Testis (tissue), 2 donors: ENCODE results near the gene EFCAB10.

Experiments
- POLR2A ChIP-seq: fragments of 450-650 bp; IDR thresholded peaks from one replicate; pipeline ENCODE4 v1.6.1; 2017; ENCODE audit warnings: antibody characterized with exemption, mild to moderate bottlenecking, moderate library complexity
- TF ChIP-seq, protein P1 (sequence below), 3 experiments: fragments of 450-650 bp in 2 of 3; fragments of 200-600 bp in 1 of 3; sonication (generic) in 1 of 3; IDR thresholded peaks; one replicate each; pipeline ENCODE4 v1.5.1; 2016 to 2019; ENCODE audit warnings: antibody characterized with exemption in 3 of 3, mild to moderate bottlenecking in 2 of 3, moderate library complexity in 1 of 3

DNA sequence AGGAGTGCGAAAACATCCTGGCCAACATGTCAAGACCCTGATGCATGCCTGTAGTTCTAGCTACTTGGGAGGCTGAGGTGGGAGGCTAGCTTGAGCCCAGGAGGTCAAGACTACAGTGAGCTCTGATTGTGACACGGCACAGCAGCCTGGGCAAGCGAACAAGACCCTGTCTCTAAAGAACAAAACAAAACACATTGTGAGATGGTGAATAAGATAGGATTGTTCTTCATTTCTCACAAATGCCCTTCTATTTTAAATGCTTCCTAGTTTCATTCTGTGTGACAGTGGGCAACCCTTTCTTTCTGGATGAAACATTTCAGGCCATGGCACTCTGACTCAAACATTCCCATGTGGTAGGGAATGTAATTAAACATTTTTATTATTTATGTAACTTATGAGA is 13.5 kb downstream of the EFCAB10 start:
- TF ChIP-seq, protein P1, sequence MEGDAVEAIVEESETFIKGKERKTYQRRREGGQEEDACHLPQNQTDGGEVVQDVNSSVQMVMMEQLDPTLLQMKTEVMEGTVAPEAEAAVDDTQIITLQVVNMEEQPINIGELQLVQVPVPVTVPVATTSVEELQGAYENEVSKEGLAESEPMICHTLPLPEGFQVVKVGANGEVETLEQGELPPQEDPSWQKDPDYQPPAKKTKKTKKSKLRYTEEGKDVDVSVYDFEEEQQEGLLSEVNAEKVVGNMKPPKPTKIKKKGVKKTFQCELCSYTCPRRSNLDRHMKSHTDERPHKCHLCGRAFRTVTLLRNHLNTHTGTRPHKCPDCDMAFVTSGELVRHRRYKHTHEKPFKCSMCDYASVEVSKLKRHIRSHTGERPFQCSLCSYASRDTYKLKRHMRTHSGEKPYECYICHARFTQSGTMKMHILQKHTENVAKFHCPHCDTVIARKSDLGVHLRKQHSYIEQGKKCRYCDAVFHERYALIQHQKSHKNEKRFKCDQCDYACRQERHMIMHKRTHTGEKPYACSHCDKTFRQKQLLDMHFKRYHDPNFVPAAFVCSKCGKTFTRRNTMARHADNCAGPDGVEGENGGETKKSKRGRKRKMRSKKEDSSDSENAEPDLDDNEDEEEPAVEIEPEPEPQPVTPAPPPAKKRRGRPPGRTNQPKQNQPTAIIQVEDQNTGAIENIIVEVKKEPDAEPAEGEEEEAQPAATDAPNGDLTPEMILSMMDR (IDR thresholded peaks at IDR 0.05): no peak
- TF ChIP-seq POLR2A: no peak
